GM23338 (cell line): ENCODE measurements around the gene NIN.

Experiments
- CTCF ChIP-seq, 2 experiments: fragments of 200-600 bp in 1 of 2; sonication (generic) in 1 of 2; conservative IDR thresholded peaks; 2 replicates each; pipeline versions ENCODE4 v1.5.1 to v1.6.1; 2016 to 2017; ENCODE audit warnings: antibody characterized with exemption in 2 of 2, low read depth in 2 of 2, mild to moderate bottlenecking in 2 of 2, moderate library complexity in 1 of 2
- EZH2 ChIP-seq: fragments of 200-600 bp; sonication (generic); IDR thresholded peaks from one replicate; pipeline ENCODE4 v1.8.0; 2017; ENCODE audit warnings: antibody characterized with exemption, mild to moderate bottlenecking, low read depth; ENCODE audit not compliant: unreplicated experiment
- EZH2phosphoT487 ChIP-seq: fragments of 200-600 bp; sonication (generic); IDR thresholded peaks from one replicate; pipeline ENCODE4 v1.8.1; 2018; ENCODE audit warnings: antibody characterized with exemption; ENCODE audit not compliant: unreplicated experiment
- JUNB ChIP-seq: IDR thresholded peaks from one replicate; pipeline ENCODE4 v1.6.1; 2016; ENCODE audit warnings: antibody characterized with exemption; ENCODE audit not compliant: unreplicated experiment
- NANOG ChIP-seq: IDR thresholded peaks from 2 replicates; pipeline ENCODE4 v1.6.1; 2016; ENCODE audit warnings: antibody characterized with exemption, borderline replicate concordance
- POLR2AphosphoS5 ChIP-seq: IDR thresholded peaks from 2 replicates; pipeline ENCODE4 v1.6.1; 2016; ENCODE audit warnings: antibody characterized with exemption, low read depth
- REST ChIP-seq: IDR thresholded peaks from one replicate; pipeline ENCODE4 v1.6.1; 2018; ENCODE audit warnings: antibody characterized with exemption; ENCODE audit not compliant: unreplicated experiment
- STAT1 ChIP-seq: IDR thresholded peaks from one replicate; pipeline ENCODE4 v1.6.1; 2016; ENCODE audit warnings: antibody characterized with exemption; ENCODE audit not compliant: unreplicated experiment
- ZNF114 ChIP-seq: fragments of 250-450 bp; sonication (Bioruptor Pico); IDR thresholded peaks from 2 replicates; pipeline ENCODE4 v1.5.0; 2020; ENCODE audit warnings: mild to moderate bottlenecking, moderate library complexity
- TF ChIP-seq, protein P1 (sequence below): IDR thresholded peaks from 2 replicates; pipeline ENCODE4 v1.6.1; 2016; ENCODE audit warnings: antibody characterized with exemption

DNA sequence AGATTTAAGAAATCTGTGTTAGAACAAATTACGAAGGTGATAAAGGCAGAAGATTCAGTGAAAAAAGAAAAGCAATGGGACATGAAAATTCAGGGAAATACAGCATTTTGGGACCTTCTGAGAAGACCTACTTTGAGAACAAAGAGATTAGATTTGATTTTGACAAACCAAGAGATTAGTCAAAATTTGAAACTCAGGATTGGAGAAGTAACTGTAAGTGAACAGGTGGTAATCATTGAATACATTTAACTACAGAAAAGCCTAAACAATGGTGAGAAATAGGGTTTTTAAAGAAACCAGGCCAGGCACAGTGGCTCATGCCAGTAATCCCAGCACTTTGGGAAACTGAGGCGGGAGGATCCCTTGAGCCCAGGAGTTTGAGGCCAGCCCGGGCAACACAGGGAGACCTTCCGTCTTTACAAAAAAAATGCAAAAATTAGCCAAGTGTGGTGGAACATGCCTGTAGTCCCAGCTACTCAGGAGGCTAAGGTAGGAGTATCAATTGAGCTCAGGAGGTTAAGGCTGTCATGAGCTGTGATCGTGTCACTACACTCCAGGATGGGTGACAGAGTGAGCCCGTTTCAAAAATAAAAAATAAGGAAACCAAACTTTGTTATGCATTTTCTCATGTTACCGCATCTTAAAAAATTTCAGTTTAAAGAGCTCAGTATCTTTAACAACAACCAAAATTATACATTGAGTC, 154.0 kb downstream of the NIN start:
- TF ChIP-seq NANOG = no peak
- no peak for TF ChIP-seq EZH2phosphoT487
- TF ChIP-seq CTCF (conservative IDR thresholded peaks at IDR 0.05; ENCODE audit: low read depth in 2 of 2) = no peak
- TF ChIP-seq POLR2AphosphoS5 = no peak
- TF ChIP-seq REST = no peak
- no peak for TF ChIP-seq STAT1
- TF ChIP-seq JUNB = no peak
- no peak for TF ChIP-seq EZH2
- no peak for TF ChIP-seq ZNF114 (CRISPR knock-in tag)
- TF ChIP-seq, protein P1, sequence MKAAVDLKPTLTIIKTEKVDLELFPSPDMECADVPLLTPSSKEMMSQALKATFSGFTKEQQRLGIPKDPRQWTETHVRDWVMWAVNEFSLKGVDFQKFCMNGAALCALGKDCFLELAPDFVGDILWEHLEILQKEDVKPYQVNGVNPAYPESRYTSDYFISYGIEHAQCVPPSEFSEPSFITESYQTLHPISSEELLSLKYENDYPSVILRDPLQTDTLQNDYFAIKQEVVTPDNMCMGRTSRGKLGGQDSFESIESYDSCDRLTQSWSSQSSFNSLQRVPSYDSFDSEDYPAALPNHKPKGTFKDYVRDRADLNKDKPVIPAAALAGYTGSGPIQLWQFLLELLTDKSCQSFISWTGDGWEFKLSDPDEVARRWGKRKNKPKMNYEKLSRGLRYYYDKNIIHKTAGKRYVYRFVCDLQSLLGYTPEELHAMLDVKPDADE = no peak
